ENCODE measurements around the gene ITIH1.

DNA sequence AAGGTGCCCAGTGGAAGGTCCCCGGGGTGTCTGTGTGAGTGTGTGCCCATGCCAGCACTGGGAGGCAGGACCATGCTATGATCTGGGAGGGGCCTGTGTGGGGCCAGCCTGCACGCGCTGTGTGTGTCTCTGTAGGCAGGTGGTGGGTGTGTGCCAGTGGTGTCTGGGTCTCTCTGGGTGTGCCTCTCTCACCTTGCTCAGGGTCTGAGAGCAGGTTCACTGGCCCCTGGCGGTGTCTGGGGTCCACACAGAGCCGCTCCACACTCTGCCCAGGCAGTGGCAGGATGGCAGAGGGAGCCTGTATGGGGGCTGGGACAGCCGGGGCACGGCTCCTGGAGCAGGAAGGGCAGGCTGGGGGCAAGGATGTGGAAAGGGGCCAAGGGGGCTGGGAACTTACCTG is 40.5 kb downstream of the ITIH1 start:
- TF ChIP-seq, protein P1, sequence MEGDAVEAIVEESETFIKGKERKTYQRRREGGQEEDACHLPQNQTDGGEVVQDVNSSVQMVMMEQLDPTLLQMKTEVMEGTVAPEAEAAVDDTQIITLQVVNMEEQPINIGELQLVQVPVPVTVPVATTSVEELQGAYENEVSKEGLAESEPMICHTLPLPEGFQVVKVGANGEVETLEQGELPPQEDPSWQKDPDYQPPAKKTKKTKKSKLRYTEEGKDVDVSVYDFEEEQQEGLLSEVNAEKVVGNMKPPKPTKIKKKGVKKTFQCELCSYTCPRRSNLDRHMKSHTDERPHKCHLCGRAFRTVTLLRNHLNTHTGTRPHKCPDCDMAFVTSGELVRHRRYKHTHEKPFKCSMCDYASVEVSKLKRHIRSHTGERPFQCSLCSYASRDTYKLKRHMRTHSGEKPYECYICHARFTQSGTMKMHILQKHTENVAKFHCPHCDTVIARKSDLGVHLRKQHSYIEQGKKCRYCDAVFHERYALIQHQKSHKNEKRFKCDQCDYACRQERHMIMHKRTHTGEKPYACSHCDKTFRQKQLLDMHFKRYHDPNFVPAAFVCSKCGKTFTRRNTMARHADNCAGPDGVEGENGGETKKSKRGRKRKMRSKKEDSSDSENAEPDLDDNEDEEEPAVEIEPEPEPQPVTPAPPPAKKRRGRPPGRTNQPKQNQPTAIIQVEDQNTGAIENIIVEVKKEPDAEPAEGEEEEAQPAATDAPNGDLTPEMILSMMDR (IDR thresholded peaks at IDR 0.05; ENCODE audit: low read length), result no peak
- TF ChIP-seq EZH2 (optimal IDR thresholded peaks at IDR 0.05; ENCODE audit: low read depth, low read length), result no peak

Measured in MM.1S (cell line).